Erythroblast (primary cell): Measurements from ENCODE around the gene TMEM81.

Source experiments
- DNase-seq, 2 experiments: peaks; one replicate each; lab custom pipeline; 2025; lab: John Stamatoyannopoulos, UW
- GATA1 ChIP-seq: IDR thresholded peaks from 2 replicates; pipeline ENCODE4 v1.6.1; 2011; ENCODE audit warnings: low read depth, mild to moderate bottlenecking, control low read depth, low read length, moderate library complexity
- POLR2A ChIP-seq: IDR thresholded peaks from 2 replicates; pipeline ENCODE4 v1.6.1; 2011; ENCODE audit warnings: mild to moderate bottlenecking, low read length

The TMEM81 gene

GRCh38 chr1:205095422-205095821 is 11.2 kb upstream of the TMEM81 start:
- DNase-seq, result no peak
- TF ChIP-seq GATA1 (no peak), POLR2A (no peak)

- TF ChIP-seq GATA1, result no peak
- TF ChIP-seq POLR2A, result no peak
These were observed 6.9 kb upstream of the TMEM81 start for GRCh38 chr1:205091043-205091740.

GRCh38 chr1:205088341-205088740 is 4.1 kb upstream of the TMEM81 start:
- TF ChIP-seq GATA1 (no peak), POLR2A (no peak)
- no peak for DNase-seq

More at GRCh38 chr1:205091043-205091740, 6.9 kb upstream of the TMEM81 start:
- no peak for DNase-seq

- no peak for DNase-seq
- no peak for TF ChIP-seq POLR2A
- TF ChIP-seq GATA1, result no peak
These were observed 1.8 kb downstream of the TMEM81 start for GRCh38 chr1:205082431-205082830.

- TF ChIP-seq GATA1, result no peak
- no peak for TF ChIP-seq POLR2A
- no peak for DNase-seq
These were observed 6.3 kb downstream of the TMEM81 start for GRCh38 chr1:205077934-205078311.

GRCh38 chr1:205077158-205077933 is 6.9 kb downstream of the TMEM81 start:
- no peak for DNase-seq

GRCh38 chr1:205076245-205076761 is 8.0 kb downstream of the TMEM81 start:
- TF ChIP-seq GATA1 (no peak), POLR2A (no peak)
- DNase-seq, result no peak

More at GRCh38 chr1:205077158-205077933, 6.9 kb downstream of the TMEM81 start:
- TF ChIP-seq POLR2A (no peak), GATA1 (no peak)

- DNase-seq, result no peak
- TF ChIP-seq POLR2A, result no peak
- TF ChIP-seq GATA1, result no peak
These were observed 8.6 kb downstream of the TMEM81 start for GRCh38 chr1:205075642-205076155.

GRCh38 chr1:205074513-205074912 is 9.7 kb downstream of the TMEM81 start:
- DNase-seq, result no peak
- TF ChIP-seq GATA1 (no peak), POLR2A (no peak)

GRCh38 chr1:205074084-205074483 is 10.2 kb downstream of the TMEM81 start:
- DNase-seq, result no peak
- TF ChIP-seq POLR2A (no peak), GATA1 (no peak)

- no peak for DNase-seq
- TF ChIP-seq POLR2A (no peak), GATA1 (no peak)
These were observed 10.7 kb downstream of the TMEM81 start for GRCh38 chr1:205073511-205073910.

- no peak for DNase-seq
- TF ChIP-seq GATA1, result no peak
- no peak for TF ChIP-seq POLR2A
These were observed 11.4 kb downstream of the TMEM81 start for GRCh38 chr1:205072881-205073280.

- TF ChIP-seq POLR2A (no peak), GATA1 (no peak)
- no peak for DNase-seq
These were observed 12.0 kb downstream of the TMEM81 start for GRCh38 chr1:205072286-205072685.

- DNase-seq, result no peak
- TF ChIP-seq POLR2A (no peak), GATA1 (no peak)
These were observed 12.5 kb downstream of the TMEM81 start for GRCh38 chr1:205071801-205072200.

GRCh38 chr1:205071028-205071409 is 13.2 kb downstream of the TMEM81 start:
- no peak for TF ChIP-seq GATA1
- TF ChIP-seq POLR2A, result no peak
- no peak for DNase-seq
